HG02943 (cell line): ENCODE data around the gene TK2.
"Not testable (repeated sequence)": the region's sequence is repeated elsewhere in the genome, so short reads cannot be mapped to it uniquely, and the experiment has no call there.

Experiments
- ATAC-seq: cut with Tn5 transposase; IDR thresholded peaks from one replicate; pipeline ENCODE4 v1.9.1; 2021; ENCODE audit warnings: mild to moderate bottlenecking, low read depth, moderate library complexity; ENCODE audit not compliant: unreplicated experiment

The TK2 gene

DNA sequence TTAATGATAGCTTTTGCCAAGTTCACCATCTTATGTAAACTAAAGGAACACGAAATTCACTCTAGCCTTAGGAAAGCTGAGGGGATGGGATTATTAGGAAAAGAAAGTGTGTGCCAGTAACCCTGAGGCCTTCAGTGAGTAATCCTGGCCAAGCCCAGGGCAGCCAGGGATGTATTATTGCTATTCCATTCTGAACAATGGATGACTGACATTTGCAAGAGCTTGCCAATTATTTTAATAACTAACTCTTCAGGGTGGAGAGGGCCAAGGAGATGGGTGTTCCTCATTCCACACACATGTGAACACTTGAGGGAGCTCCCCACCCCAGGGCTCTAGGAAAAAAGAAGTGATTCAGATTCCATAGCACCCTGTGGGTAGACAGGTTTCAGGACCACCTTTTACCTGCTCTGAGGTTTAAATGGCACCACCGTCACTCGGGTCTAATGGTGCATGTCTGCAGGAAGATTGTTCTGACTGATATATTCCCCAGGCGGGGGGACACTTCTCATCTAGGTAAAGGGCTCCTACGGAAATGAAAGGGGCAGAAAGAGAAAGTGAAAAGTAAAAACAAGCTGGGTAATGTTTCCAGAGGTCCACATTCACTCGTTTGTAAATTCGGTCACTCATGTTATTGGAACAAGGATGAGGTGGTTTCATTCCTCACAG, 41.5 kb downstream of the TK2 start:
- no peak for ATAC-seq

DNA sequence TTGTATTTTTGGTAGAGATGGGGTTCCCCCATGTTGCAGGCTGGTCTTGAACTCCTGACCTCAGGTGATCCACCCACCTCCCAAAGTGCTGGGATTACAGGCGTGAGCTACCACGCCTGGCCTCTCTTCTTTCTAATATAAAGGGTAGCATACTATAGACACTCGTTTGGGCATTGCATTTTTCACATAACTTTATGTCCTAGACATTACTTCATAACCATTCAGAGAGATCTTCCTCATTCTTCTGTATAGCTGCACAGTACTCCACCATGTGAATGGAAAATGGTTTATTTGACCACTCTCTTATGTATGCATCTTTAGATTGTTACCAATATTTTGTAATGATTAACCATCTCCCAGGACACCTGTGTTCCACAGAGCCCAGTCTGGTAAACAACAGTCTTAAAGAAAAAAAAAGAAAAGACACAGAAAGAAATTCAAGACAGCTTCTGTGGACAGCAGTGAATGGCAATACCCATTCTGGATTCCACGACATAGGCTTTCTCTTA, 42.1 kb downstream of the TK2 start:
- no peak for ATAC-seq

DNA sequence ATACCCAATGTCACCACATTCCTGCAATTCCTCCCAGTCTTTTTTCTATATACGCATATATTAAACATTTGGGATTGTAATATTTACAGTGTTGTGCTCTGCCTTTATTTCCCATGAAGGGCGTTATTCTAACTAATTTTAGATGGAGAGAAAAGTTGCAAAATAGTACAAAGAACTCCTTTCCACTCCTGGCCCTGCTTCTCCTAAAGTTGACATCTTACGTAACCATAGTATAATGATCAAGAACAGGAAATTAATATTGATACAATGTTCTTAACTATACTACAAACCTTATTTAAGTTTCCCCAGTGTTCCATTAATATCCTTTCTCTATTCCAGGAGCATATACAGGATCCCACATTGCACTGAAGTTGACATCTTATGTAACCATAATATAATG, 46.3 kb downstream of the TK2 start:
- no peak for ATAC-seq

DNA sequence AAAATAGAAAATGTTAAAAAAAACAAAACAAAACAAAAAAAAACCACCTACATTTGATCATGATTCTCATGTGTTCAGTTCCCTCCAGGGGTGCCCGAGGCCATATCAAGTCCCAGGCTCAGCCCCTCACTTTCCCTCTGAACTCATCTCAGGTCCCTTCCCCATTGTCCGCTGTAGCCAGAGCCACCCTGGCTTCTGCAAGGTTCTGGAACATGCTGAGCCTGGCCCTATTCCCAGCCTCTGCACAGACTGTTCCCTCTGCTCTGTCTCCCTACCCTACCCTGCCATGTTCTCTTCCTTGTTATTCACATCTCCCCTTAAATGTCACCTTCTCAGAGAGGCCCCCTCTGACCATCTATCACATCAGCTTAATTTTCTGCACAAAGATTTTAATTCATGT, 46.9 kb downstream of the TK2 start:
- ATAC-seq = no peak

DNA sequence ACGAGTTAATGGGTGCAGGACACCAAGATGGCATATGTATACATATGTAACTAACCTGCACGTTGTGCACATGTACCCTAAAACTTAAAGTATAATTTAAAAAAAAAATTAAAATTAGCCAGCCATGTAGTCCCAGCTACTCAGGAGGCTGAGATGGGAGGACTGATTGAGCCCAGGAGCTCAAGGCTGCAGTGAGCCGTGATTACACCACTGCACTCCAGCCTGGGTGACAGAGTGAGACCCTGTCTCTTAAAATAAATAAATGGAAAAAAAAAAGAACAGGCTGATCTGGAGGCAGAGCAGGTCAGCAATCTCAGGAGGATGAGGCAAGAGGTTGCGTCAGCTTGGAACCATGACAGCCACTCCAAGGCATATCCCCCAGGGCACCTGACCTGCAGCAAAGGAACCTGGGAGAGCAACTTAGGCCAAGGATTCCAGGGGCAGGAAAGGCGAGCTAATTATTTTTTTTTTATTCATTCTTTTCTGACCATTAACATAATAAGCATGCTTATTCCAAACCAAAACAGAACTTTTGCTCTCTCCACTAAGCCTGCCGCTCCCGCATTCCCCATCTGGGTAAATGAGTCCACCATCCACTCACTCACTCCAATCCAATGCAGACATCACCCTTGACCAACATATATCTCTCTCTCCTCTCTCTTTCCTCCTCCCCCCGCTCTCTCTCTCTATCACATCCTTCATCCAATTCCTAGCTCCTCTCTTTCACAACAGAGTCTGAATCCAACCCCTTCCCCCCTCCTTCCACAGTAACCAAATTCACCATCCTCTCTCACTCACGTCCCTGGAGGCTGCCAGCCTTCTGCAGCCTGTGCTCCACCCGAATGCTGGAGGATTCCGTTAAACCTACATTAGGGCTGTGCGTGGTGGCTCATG, 47.7 kb downstream of the TK2 start:
- no peak for ATAC-seq

DNA sequence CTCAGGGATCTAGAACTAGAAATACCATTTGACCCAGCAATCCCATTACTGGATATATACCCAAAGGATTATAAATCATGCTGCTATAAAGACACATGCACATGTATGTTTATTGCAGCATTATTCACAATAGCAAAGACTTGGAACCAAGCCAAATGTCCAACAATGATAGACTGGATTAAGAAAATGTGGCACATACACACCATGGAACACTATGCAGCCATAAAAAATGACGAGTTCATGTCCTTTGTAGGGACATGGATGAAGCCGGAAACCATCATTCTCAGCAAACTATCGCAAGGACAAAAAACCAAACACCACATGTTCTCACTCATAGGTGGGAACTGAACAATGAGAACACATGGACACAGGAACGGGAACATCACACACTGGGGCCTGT, 48.4 kb downstream of the TK2 start:
- ATAC-seq = not testable (repeated sequence)

DNA sequence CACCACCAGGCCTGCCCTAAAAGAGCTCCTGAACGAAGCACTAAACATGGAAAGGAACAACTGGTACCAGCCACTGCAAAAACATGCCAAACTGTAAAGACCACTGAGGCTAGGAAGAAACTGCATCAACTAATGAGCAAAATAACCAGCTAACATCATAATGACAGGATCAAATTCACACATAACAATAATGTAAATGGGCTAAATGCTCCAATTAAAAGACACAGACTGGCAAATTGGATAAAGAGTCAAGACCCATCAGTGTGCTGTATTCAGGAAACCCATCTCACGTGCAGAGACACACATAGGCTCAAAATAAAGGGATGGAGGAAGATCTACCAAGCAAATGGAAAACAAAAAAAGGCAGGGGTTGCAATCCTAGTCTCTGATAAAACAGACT, 52.0 kb downstream of the TK2 start:
- ATAC-seq = not testable (repeated sequence)

DNA sequence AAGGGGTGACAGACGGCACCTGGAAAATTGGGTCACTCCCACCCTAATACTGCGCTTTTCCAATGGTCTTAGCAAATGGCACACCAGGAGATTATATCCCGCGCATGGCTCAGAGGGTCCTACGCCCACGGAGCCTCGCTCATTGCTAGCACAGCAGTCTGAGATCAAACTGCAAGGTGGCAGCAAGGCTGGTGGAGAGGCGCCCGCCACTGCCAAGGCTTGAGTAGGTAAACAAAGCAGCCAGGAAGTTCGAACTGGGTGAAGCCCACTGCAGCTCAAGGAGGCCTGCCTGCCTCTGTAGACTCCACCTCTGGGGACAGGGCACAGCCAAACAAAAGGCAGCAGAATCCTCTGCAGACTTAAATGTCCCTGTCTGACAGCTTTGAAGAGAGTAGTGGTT, 53.7 kb downstream of the TK2 start:
- ATAC-seq = not testable (repeated sequence)

DNA sequence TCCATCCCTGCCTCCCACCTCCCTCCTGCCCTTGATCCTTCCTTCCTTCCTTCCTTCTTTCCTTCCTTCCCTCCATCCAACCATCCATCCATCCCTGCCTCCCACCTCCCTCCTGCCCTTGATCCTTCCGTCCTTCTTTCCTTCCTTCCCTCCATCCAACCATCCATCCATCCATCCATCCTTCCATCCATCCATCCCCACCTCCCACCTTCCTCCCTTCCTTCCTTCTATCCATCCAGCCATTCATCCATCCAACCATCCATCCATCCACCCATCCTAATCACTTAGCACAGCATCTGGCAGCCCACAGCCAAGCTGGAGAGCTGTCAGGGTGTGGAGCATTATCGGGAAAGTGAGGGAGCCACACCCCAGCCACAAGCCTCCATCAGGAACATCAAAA, 54.5 kb downstream of the TK2 start:
- no peak for ATAC-seq

DNA sequence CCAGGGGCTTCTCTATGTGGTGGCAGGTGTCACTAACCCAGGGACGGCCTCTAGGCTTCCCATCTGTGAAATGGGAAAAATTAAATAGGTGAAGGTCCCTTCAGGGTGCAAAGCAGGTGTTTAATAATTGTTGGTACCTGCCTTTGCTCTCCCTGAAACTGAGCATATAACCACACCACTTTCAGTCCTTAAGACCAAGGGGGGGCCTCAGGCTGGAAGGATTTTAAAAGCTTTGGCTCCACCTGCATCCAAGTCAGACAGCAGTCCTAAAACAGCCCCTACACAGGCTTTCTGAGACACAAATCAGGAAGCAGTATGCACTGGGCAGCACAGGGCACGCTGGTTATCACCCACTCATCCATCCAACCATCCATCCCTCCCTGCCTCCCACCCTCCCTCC, 55.0 kb downstream of the TK2 start:
- no peak for ATAC-seq

DNA sequence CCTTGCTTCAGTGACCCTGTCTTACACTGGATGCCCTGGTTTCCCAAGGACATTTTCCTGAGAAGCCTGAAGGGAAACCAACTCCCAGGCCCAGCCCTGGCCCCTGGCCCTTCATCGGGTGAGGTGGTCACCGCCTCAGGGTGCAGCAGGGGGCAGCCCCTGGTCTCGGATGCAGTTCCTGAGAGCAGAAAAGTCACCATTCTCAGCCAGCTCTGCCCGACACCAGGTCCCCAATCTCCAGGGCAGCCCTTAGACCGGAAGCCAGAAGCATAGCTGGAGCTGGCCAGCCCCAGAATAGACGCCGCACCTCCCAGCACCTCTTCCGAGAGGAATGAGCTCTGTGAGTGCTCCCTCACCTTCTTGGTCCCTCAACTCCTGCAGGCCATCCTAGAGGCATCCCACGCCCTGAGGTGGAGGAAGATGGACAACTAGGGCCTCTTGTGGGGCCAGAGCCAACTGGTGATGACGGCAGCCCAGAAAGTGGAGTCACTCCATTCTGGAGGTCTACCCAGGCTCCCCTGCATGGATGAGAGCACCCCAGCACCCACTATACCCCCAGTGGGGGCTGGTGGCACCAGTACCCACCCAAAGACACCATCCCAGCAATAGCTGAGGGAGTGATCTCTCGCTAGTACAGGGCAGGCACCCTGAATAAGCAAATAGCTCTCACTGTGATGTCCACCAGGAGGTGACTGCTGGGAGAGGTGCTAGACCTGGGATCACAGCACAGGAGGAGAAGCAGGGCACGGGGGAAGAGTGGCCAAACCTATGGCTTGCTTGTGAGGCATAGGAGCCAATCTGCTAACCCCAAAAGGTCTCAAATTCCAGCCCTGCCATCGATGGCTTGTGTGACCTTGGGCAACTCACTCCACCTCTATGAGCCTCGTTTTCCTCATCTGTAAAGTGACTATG, 56.2 kb downstream of the TK2 start:
- ATAC-seq = no peak

DNA sequence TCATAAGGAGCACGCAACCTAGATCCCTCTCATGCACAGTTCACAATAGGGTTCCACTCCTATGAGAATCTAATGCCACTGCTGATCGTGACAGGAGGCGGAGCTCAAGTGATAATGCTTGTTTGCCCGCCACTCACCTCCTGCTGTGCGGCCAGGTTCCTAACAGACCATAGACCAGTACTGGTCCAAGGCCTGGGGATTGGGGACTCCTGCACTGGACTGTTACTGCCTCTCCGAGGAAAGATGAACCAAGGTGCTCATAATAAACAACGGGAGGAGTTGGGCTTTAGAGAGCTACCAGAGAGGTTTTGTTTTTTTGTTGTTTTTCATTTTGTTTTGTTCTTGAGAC, 58.2 kb downstream of the TK2 start:
- no peak for ATAC-seq

DNA sequence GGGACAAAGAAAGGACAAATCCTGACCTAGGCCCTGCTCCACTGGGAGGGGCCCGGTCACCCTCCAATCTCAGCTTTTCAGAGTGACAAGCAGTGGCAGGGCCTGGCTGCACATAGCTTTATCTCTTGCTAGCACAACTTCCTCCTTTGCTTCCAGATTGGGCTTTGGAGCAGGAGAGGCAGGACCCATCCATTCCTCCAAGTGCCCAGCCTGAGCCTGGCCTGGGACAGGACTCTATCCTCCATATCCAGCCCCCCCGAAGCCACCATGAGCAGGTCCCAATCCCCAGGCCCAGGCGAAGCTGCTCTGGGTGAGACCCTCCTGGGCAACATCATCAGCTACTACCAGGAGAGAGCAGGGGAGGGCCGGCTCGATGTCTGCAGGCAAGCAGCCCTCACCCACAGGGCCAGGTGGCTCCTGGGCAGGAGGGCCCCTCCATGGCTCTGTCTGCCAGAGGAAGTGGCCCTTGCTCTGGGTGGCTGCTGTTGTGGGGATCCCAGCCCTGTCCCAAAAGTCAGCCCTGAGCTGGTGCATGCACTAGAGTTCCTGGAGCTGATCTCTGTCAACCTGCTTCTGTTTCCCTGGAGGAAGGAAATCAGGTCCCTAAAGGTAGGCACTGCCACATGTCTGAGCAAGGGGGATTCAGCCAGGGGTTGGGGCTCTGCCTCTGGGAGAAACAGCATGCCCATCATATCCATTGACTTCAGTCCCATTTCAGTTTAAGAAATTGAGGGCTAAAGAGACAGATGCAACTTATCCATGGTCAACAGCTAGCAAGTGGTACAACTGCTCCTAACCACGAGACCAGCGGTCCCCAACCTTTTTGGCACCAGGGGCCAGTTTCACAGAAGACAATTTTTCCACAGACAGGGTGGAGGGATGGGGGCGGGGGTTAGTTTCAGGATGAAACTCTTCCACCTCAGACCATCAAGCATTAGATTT, 58.9 kb downstream of the TK2 start:
- ATAC-seq = no peak

DNA sequence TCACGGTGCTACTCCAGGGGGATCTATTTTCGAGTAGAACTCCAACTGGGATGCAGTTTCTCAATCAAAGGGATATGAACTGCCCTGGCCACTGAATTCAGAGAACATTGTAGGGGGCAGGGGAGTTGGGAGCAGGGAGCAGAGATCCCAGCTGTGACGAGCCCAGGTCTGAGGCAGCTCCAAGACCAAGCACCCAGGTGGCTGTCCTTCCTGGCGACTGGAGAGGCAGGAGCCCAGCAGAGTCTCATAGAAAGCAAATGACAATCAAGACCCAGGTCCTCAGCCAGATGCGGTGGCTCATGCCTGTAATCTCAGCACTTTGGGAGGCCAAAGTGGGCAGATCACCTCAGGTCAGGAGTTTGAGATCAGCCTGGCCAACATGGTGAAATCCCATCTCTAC, 60.1 kb downstream of the TK2 start:
- ATAC-seq = no peak

DNA sequence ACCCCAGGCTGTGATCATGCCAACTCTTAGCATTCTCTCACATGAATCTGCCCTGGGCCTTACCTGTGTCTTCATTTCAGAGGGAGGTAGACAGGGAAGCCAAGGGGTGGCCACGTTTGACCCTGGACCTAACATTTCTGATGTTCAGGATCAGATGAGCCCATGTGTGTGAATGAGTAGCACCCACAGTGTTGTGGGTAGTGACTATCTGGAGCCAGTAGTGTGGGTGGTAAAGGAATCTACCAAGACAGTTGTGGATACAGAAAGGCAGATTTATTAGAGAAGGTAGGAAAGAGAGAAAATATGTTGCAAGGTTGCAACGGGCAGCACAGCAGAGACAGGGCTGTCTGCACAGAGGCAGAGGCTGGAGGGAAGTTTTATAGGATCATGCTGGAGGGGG, 60.5 kb downstream of the TK2 start:
- no peak for ATAC-seq

DNA sequence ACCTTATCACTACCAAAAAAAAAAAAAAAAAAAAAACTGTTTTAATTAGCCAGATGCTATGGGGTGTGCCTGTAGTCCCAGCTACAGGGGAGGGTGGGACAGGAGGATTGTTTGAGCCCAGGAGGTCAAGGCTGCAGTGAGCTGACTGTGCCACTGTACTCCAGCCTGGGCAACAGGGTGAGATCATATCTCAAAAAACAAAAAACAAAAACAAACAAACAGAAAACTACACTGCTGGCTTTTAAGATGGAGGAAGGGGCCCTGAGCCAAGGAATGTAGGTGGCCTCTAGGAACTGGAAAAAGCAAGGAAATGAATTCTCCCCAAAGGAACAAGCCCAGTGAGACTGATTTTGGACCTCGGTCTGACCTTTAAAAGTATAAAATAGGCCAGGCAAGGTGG, 61.4 kb downstream of the TK2 start:
- ATAC-seq = no peak

DNA sequence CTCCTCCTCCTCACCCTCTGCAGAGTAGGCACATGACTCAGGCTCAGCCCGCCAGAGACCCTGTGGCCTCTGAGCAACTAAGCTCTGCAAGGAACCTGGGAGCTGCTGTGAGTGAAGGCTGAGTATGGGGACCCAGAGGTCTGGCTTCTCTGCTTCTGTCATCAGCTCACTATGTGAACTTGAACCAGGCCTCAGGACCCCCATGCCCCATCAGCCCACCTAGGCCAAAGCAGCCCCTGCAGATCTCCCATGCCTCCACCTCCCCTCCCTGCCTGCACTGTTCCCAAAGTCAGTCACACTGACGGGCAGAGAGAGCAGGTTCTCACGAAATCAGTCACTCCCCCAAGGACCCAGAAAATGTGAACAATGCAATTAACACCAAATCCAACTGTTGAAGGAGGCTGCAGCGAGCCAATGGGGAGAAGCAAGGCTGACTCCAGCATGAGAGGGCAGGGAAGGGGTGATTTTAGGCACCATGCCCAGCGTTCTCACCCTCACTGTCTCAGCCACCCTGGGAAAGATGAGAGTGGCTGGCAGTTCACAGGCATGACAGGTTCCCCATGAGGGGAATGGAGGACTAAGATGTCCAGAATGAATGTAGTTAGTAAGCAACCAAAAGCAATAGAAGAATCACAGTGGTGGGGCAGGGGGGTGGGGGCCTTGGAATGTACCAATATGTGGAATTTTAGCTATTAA, 62.2 kb downstream of the TK2 start:
- no peak for ATAC-seq

DNA sequence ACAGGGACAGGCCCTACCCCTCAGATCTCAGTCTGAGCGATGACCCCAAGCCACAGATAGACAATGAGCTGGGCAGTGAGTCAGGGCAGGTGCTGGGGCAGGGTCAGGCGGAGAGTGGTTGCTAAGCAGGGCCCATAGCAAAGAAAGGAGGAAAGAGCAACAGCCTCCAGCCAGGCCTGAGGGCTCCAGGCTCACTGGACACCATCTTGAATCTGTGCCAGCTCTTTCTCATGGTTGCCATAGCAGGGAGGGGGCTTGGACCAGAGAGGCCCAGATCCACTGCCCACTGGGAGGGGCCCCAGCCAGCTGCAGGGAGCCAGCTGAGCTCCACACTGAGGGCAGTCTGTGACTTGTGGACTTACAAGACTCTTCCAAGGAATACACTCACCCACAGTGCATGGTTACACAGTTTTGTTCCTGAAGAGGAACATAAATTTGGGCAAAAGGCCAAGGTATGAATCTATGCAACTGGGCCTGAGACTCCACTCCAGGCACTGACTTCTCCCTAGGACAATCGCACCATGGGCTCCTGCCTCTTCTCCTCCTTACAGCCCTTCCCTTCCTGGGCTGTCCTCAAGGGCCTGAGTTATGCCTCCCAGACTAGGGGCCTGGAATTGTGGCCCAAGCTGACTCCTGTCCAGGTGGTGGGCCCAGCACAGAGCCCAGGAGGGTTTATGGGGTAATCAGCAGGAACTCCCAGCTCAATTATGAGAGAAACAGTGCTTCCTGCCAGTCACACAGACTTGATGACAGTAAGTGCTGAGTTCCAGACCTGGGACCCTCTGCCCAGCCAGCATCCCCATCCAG, 62.9 kb downstream of the TK2 start:
- no peak for ATAC-seq
